ENCODE results near the gene HPCAL4.

DNA sequence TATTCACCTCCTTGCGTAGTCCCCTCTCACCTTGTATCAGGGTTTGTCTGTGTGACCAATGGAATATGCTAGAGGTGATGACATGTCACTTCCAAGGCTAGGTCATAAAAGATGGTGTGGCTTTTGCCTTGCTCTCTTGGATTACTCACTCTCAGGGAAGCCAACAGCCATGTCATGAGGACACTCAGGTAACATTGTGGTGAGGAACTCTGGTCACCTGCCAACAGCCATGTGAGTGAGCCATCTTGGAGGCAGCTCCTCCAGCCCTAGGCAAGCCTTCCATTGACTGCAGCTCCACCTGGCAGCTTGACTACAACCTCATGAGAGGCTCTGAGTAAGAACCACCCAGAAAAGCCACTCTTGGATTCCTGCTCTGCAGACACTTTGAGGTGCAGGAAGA, 40.8 kb downstream of the HPCAL4 start:
- TF ChIP-seq CTCF (IDR thresholded peaks at IDR 0.05) (no peak), EZH2 (IDR thresholded peaks at IDR 0.05) (no peak)

Measured in neural progenitor cell (in vitro differentiated cells).